HuH-7.5 (cell line): ENCODE measurements around the gene MED13.
"Not testable (repeated sequence)": the region's sequence is repeated elsewhere in the genome, so short reads cannot be mapped to it uniquely, and the experiment has no call there.

Experiments
- DNase-seq: peaks from one replicate; pipeline ENCODE4 v3.0.0; 2011; ENCODE audit warnings: low spot score

The MED13 gene

DNA sequence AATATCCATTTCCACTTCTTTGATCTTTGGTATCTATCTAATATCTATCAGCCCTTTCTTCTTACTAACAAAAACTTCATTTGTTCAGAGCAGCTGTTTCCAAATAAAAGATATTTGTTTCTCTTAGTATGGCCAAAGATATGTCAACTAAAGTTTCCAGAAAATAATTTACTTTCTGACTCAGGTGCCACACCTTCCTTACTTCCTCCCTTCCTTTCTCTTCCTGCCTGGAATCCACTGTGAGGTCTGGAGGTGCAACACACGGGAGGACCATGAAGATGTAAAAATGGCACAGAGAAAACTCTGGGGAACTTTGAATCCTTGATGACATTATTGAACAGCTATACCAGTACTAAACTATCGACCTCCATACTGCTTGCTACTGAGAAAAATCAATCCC, 14.0 kb downstream of the MED13 start:
- no peak for DNase-seq

DNA sequence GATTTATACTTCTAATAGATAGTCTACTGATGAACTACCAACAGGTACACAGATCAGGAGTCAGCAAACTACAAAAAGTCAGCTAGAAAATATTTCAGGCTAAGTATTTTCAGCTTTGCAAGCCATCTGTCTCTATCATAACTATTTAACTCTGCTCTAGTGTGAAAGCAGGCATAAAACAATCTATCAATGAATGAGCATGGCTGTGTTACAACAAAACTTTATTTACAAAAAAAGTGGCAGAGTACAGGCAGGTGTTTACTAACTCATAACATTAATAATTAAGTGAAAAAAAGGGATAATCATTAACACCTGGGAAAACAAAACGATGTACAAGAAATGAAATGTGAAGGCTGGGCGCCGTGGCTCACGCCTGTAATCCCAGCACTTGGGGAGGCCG, 15.8 kb downstream of the MED13 start:
- DNase-seq: no peak

DNA sequence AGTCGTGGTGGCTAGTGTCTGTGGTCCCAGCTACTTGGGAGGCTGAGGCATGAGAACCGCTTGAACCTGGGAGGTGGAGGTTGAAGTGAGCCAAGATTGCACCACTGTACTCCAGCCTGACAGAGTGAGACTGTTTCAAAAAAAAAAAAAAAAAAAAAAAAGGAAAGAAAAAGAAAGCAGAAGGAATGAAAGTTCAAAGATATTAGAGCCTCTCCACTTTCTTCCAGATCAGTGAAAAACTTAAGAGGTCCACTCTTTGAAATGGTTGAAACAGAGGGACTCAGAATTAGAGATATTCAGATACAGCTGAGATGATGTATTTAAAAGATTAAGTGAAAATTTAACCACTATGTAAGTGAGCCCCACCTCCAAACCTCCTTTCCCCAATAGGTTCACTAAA, 16.8 kb downstream of the MED13 start:
- DNase-seq: no peak

DNA sequence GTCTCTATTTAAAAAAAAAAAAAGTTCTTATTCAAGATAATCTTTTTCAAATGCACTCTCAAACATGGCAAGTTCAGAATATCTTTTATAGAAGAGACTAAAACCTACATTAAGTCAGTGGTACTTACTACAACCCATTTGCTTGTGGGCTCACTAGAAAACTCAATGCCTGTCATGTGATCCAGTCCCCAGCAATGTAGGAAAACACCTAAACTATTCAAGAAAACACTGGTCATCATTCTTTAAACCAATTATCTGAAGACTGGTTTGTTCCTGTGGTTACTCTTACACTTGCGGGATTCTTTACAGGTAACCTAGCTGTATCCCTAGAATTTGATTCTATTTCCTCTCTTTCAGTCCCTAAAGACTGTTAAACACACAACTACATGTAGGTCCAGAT, 19.6 kb downstream of the MED13 start:
- no peak for DNase-seq

DNA sequence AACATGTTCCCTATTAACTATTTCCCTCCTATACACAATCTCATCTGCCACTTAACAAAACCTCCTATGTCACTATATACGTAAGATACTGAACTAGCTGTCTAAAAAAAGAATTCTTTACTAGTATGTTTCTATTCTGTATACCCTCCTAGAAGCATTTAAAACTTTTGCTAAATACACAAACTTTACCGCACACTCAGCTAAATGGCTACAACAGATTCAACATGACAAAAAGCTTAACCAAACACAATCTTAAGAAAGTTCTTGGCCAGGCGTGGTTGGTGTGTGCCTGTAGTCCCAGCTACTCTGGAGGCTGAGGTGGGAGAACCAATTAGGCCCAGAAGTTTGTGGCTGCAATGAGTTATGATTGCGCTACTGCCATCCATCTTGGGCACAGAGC, 20.0 kb downstream of the MED13 start:
- no peak for DNase-seq

DNA sequence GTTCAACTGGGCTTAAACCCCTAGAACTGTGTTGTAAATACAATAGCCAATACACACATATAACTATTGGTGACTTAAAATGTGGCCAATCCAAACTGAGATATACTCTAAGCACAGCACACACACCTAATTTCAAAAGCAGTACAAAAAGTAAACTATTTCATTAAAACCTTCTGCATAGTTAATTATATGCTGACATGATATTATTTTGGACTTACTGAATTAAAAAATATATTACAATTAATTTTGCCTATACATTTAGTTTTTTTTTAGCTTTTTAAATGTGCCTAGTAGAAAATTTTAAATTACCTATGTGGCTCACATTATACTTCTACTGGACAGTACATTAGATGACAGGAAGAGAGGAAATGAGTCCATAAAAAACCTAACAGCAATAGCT, 21.5 kb downstream of the MED13 start:
- no peak for DNase-seq

DNA sequence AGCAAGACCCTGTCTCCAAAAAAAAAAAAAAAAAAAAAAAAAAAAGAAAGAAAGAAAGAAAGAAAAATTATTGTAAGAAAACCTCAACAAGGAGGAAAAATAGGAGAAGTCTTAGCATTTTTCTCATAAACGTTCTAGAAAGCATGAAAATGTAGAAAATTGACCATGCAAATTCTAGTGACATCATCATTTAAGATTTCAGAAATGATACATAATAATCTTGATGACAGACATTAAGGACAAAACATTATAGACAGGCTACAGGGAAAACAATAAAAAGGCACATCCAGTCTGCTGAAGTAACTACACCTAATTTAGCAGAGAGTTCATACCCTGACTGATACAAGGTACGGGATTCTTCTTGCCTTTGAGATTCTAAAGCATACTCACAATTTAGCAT, 21.9 kb downstream of the MED13 start:
- no peak for DNase-seq

DNA sequence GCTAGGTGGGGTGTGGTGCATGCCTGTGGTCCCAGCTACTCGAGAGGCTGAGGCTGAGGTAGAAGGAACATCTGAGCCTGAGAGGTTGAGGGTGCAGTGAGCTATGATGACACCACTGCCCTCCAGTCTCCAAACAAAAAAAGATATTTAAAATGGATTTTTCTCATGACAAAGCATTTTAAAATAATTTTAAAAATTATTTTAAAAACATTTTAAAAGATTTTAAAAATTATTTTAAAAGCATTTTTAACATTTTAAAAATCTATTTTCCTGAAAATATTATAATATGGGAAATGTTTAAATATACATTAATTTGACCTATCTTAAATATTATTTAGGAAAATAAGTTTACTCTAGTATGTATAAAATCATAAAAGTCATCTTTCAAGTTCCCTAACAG, 26.8 kb downstream of the MED13 start:
- no peak for DNase-seq

DNA sequence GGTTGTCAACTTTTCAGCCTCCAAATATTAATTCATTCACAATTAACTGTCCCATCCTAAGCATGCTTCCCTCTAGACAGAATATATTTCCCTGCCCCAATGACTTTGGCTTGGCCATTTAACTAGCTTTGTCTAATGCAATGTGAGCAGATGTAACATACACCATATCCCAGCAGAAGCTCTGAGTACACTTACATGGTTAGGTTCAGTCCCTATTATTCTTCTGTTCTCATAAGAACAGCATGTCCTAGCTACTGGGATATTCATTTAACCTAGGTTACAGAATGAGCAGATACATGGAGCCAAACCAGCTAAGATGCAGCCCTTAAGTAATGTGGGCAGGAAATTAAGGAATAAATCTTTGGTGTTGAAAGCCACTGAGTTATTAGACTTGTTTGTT, 31.8 kb downstream of the MED13 start:
- no peak for DNase-seq

DNA sequence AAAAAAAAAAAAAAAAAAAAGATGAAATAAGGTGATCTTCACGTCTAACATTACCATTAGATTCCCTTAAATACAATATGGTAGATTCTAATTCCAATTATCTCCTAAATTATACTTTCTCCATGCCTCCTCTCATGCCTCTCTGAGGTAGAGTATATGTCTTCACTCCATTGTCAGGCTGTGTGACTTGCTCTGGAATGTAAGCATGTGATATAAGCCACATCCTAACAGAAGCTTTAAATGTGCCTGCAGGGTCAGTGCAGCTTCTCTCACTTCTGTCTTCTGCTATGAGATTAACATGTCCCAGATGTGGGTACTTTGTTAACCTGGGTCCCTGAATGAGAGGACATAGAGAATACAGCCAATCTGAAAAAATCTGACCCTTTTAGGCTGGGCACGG, 32.6 kb downstream of the MED13 start:
- no peak for DNase-seq

DNA sequence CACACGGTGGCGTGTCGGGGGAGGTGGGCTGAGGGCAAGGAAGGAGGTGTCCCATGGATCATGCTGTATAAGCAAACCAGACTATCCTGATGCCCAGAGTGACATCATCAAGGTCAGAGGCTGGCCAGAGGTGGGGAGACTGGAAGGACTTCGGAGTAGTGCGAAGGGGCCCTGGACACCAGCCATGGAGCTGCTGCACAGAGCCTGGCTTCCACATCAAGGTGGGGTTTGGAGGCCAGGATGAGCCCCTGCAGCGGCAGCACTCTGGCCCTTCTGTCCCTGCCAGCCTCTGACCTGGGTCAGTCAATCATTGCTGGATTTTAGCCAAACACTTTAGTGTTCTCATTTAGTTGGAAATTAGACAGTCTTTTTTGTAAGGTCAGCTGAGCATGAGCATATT, 34.8 kb downstream of the MED13 start:
- no peak for DNase-seq

DNA sequence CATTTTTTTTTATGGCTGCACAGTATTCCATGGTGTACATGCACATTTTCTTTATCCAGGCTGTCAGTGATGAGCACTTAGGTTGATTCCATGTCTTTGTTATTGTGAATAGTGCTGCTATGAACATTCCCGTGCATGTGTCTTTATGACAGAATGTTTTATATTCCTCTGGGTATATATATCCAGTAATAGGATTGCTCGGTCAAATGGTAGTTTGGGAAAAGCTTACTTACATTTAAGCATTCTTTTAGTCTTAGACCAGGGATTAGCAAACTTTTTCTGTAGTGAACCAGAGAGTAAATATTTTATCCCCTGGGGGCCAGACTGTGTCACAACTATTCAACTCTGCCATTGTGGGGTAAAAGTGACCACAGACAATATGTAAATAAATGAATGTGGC, 40.2 kb downstream of the MED13 start:
- DNase-seq: no peak

DNA sequence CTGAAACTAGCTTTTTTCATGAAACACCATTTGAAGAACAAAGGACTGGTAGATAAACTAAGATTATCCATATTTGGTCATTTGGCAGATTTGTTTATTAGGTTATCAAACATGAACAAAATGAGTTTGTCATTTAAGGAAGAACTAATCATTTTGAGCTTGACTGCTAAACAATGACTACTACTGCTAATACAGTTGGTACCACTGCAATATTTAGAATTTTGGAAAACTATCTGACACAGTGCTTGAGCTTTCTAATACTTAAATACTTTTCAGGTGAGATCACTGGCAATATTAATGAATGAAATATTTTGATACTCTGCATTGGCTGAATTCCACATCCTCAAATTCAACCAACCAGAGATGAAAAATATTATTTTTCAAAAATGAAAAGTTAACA, 47.2 kb downstream of the MED13 start:
- DNase-seq: no peak

DNA sequence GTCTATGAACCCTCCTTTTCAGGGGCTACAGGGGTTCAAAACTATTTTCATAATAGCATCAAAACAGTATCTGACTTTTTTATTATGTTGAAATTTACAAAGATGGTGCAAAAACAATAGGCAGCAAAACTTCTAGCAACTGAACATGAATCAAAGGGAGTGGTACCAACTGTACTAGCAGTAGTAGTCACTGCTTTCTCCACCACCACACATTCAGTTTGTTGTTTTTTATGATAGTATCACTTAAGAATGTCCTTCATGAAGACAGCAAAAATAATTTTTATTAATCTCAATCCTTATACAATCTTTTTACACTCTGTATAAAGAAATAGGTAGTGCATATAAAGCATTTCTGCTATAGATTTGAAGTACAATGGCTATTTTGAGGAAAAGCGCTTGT, 47.6 kb downstream of the MED13 start:
- no peak for DNase-seq

DNA sequence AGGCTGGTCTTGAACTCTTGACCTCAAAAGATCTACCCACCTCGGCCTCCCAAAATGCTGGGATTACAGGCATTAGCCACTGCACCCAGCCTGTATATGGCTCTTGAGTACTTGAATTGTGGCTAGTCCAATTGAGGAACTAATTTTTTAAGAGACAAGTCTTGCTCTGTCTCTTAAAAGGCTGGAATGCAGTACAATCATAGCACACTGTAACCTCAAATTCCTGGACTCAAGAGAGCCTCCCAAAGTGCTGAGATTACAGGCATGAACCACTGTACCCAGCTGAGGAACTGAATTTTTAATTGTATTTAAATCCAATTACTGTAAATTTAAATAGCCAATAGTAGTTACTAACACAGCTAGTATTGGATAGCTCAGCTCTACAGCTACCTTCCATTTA, 50.6 kb downstream of the MED13 start:
- DNase-seq: no peak

DNA sequence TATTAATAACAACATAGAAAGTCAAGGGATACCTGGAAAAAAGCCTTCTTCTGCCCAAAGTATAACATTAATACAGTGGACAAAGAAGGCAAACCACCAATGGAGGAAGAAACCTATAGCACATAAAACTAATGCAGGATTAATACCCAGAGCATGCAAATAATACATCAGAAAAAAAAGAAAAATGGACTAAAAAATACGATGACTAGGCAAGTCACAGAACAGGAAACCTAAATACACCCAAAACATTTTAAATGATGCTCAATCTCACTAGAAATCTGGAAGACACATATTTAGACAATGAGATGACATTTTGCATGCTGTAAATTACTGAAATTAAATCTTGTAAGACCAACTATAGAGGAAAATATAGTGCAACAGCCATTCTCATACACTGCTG, 55.9 kb downstream of the MED13 start:
- no peak for DNase-seq

DNA sequence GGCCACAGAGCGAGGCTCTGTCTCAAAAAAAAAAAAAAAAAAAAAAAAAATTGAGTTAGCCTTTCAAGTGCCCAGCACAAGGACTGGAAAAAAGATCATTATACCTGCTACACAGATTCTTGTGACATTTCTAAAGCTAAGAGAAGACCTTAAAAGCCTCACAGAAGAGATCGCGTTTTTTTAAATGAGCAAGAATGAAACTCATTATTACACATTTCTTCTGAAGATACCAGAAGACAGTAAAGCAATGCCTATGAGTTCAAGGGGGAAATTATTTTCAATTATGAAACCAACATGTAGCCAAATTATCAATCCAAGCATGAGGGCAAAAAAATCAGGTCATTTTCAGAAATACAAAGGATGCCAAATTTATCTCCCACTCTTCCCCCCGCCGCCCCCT, 56.8 kb downstream of the MED13 start:
- no peak for DNase-seq

DNA sequence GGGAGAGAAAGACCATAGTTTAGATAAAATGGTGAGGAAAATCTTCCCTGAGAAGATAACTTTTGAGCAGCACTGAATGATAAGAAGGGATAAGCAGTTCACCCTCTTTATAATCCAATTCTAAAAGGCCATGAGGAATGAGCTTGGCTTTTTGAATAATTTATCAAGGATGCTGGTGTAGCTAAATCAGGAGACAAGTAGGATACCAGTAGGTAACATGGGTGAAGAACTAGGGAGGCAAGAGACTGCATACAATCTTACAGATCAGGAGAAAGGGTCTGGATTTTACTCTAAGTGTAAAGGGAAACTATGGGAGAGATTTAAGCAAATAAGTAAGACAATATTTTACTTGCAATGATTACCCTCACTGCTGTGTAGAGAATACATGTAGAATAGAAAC, 60.7 kb downstream of the MED13 start:
- DNase-seq: no peak

DNA sequence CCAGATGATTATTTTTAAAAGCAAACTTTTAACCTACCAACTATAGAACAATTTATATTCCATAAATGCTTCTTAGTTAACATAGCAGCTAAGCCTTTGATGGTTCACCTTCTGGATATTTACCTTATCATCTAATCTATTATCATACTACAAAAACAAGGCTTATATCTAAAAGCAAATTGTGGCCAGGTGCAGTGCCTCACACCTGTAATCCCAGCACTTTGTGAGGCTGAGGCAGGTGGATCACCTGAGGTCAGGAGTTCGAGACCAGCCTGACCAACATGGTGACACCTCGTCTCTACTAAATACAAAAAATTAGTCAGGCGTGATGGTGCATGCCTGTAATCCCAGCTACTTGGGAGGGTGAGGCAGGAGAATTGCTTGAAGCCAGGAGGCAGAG, 61.9 kb downstream of the MED13 start:
- DNase-seq: not testable (repeated sequence)

DNA sequence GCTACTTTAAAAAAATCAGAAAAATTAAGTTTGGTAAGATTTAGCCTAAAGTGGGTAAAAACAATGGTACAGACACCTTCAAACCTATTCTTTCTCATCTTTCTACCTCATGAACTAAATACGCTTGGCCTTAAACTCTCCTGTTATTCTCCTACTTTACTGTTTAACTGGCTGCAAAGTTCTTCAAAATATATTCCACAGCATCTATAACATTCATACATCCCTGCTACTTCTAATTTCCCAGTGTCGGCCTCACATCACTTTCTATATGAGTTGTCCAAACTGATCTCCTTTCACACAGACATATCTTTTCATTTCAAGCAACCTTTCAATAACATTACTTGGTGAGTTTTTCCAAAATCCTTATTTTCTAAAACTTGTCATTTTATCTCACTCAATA, 64.0 kb downstream of the MED13 start:
- no peak for DNase-seq

DNA sequence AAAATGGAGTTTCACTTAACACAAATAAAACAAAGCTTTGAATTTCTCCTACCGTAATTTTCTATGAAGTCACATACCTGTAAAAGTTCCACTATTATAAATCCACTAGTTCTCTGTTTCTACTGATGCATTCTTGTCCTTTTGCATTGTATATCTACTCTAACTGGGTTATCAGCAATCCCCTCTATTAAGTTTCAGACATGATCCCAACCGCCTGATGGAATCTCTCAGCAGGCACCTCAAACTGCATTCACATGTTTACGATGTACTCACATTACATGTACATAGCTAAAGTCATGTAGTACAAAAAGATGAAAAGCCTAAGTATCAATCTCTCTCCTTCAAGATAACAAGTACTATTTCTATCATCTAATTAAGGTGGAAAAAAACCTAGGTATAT, 64.9 kb downstream of the MED13 start:
- DNase-seq: no peak

DNA sequence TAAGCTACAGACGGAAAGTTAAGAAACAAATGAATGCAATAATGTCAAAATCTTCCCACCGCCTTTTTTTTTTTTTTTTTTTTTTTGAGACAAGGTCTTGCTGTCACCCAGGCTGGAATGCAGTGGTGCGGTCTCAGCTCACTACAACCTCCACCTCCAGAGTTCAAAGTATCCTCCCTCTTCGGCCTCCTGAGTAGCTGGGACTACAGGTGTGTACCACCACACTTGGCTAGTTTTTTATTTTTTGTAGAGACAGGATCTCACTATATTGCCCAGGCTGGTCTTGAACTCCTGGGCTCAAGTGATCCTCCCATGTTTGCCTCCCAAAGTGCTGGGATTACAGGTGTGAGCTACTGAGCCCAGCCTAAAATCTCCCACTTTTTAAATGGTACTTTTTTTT, 66.5 kb downstream of the MED13 start:
- not testable (repeated sequence) for DNase-seq

DNA sequence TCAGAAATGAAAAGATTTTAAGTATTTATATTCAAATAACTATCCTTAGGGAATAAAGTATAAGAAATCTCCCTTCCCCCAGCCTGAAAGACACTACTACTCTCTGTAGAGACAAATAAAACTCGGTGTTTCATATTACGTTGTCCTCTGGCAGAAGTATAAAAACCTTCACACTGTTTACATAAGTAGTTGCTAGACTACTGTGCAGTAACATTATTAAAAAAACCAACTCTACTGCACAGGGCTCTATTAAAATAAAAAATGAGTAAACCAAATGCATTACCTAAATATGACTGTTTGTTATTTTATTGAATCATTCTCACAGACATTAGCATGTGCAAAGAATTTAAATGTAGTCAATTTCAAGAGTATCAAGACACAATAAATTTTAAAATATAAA, 67.4 kb downstream of the MED13 start:
- no peak for DNase-seq

DNA sequence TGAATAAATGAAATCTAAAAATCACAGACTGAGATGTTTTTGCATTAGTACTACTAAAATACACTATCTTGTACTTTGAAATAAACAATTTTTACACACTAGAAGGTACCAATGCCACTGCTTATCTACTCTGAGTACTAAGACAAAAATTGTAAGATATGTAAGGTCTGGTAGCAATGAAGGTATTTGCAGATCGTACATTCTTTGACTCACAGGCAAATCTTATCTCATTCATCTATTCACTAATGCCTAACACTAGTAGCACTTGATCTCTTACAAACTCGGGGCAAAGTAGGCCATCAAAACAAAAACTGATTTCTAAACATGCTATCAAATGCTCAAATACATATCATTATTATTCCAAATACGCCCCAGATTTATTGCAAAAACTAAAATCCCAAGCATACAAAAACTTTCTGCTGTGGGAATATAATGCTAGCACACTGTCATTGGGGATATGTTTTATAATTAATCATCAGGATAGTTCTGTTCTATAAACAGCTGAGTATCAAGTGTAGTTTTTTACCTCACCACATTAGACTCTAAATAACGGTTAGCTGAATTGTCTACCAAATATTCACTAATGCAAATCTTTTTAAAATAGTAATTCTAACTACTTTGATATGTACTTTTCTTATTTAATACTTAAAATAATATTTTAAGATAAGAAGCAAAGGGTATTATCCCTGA, 68.0 kb downstream of the MED13 start:
- DNase-seq: no peak

DNA sequence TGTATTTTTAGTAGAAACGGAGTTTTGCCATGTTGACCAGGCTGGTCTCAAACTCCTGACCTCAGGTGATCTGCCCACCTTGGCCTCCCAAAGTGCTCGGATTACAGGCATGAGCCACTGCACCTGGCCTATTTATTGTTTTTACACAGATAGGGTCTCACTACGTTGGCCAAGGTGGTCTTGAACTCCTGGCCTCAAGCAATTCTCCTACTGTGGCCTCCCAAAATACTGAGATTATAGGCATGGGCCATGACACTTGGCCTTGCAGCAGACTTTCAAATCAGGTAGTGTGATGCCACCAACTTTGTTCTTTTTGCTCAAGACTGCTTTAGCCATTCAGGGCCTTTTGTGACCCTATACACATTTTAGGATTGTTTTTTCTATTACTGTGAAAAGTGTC, 75.6 kb downstream of the MED13 start:
- DNase-seq: no peak
